SU-DHL-6 (cell line): ENCODE data around the gene MAGEE1.

ENCODE experiments used
- EZH2phosphoT487 ChIP-seq: fragments of 200-600 bp; sonication (generic), shearing (Covaris generic); conservative IDR thresholded peaks from 2 replicates; pipeline ENCODE4 v1.6.1; 2018; ENCODE audit warnings: mild to moderate bottlenecking, antibody characterized with exemption, low read length, moderate library complexity, mixed read lengths
- TF ChIP-seq, protein P1 (sequence below): fragments of 200-600 bp; sonication (generic); IDR thresholded peaks from one replicate; pipeline ENCODE4 v1.5.1; 2017; ENCODE audit warnings: antibody characterized with exemption, mild to moderate bottlenecking, low read length, moderate library complexity; ENCODE audit not compliant: insufficient read depth, poor library complexity, severe bottlenecking

DNA sequence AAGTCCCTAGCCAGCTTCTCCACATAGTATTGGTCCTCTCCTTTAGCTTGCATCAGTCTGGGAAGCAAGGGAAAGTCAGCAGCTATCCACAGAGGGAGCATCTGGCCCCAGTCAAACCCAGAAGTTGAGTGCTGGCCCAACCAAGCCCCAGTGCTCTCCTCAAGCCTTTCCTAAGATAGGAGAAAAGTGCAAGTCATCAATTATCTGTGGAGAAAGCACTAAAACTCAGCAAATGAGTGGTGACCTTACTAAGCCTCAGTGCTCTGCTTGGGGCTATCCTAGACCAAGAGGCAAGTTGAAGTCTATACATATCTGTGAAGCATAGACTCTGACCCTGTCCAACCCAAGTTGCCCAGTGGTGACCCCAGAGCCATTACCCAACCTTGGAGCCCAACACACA, 28.5 kb upstream of the MAGEE1 start:
- TF ChIP-seq, protein P1, sequence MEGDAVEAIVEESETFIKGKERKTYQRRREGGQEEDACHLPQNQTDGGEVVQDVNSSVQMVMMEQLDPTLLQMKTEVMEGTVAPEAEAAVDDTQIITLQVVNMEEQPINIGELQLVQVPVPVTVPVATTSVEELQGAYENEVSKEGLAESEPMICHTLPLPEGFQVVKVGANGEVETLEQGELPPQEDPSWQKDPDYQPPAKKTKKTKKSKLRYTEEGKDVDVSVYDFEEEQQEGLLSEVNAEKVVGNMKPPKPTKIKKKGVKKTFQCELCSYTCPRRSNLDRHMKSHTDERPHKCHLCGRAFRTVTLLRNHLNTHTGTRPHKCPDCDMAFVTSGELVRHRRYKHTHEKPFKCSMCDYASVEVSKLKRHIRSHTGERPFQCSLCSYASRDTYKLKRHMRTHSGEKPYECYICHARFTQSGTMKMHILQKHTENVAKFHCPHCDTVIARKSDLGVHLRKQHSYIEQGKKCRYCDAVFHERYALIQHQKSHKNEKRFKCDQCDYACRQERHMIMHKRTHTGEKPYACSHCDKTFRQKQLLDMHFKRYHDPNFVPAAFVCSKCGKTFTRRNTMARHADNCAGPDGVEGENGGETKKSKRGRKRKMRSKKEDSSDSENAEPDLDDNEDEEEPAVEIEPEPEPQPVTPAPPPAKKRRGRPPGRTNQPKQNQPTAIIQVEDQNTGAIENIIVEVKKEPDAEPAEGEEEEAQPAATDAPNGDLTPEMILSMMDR: no peak
- TF ChIP-seq EZH2phosphoT487: no peak
